ENCODE measurements around the gene PGM5.
"Not testable (repeated sequence)": the region's sequence is repeated elsewhere in the genome, so short reads cannot be mapped to it uniquely, and the experiment has no call there.

GRCh38 chr9:68415065-68415464, 58.7 kb downstream of the PGM5 start:
- not testable (repeated sequence) for TF ChIP-seq POLR2A, CTCF, EP300 (IDR thresholded peaks at IDR 0.05)

Data from gastroesophageal sphincter (tissue), 3 donors.